Astrocyte (in vitro differentiated cells and primary cell): ENCODE results near the gene ATP8B1. TPM values are rescaled to one million over a fixed set of nuclear protein-coding genes. Genes with fewer than 3 reads are reported as not detected.

ENCODE experiments used
- DNase-seq: peaks from one replicate; pipeline ENCODE4 v3.0.0-alpha.2; 2010; ENCODE audit warnings: low read depth
- FAIRE-seq: peaks from 2 replicates; lab custom pipeline; 2011; peaks lifted over from hg19 to GRCh38; lab: Jason Lieb, UNC
- H2AFZ ChIP-seq: 2 replicates; pipeline ENCODE4 v1.6.0; 2012; ENCODE audit warnings: low read depth, low read length, inconsistent platforms
- H3K27ac ChIP-seq: 2 replicates; pipeline ENCODE4 v1.5.1; 2011; ENCODE audit warnings: low read depth, low read length, inconsistent platforms
- H3K27me3 ChIP-seq: 2 replicates; pipeline ENCODE4 v1.6.0; 2011; ENCODE audit warnings: low read length, inconsistent platforms; ENCODE audit not compliant: insufficient read depth
- H3K36me3 ChIP-seq: 2 replicates; pipeline ENCODE4 v1.5.1; 2011; ENCODE audit warnings: low read length, inconsistent platforms; ENCODE audit not compliant: insufficient read depth
- H3K4me1 ChIP-seq: 2 replicates; pipeline ENCODE4 v1.5.1; 2011; ENCODE audit warnings: low read length, inconsistent platforms; ENCODE audit not compliant: insufficient read depth
- H3K4me2 ChIP-seq: 2 replicates; pipeline ENCODE4 v1.6.0; 2012; ENCODE audit warnings: low read length, inconsistent platforms
- H3K4me3 ChIP-seq: 2 replicates; pipeline ENCODE4 v1.5.1; 2011; ENCODE audit warnings: low read depth, mild to moderate bottlenecking, low read length, inconsistent platforms; ENCODE audit not compliant: insufficient read depth
- H3K79me2 ChIP-seq: 2 replicates; pipeline ENCODE4 v1.6.0; 2012; ENCODE audit warnings: mild to moderate bottlenecking, low read length, inconsistent platforms; ENCODE audit not compliant: insufficient read depth
- H3K9ac ChIP-seq: 2 replicates; pipeline ENCODE4 v1.6.0; 2012; ENCODE audit warnings: mild to moderate bottlenecking, low read length, inconsistent platforms
- H3K9me3 ChIP-seq: 2 replicates; pipeline ENCODE4 v1.5.1; 2012; ENCODE audit warnings: low read depth, mild to moderate bottlenecking, low read length, inconsistent platforms; ENCODE audit not compliant: insufficient read depth
- H4K20me1 ChIP-seq: 2 replicates; pipeline ENCODE4 v1.6.0; 2012; ENCODE audit warnings: low read length, inconsistent platforms; ENCODE audit not compliant: insufficient read depth
- H3K27ac Mint-ChIP-seq: one replicate; pipeline ENCODE4 v1.8.0; 2021; ENCODE audit warnings: mild to moderate bottlenecking, mixed read lengths; ENCODE audit not compliant: unreplicated experiment
- H3K27me3 Mint-ChIP-seq: one replicate; pipeline ENCODE4 v1.8.0; 2021; ENCODE audit warnings: low read depth, mixed read lengths; ENCODE audit not compliant: unreplicated experiment
- H3K36me3 Mint-ChIP-seq: one replicate; pipeline ENCODE4 v1.8.0; 2021; ENCODE audit warnings: low read depth, mixed read lengths; ENCODE audit not compliant: unreplicated experiment
- H3K4me1 Mint-ChIP-seq: one replicate; pipeline ENCODE4 v1.8.0; 2021; ENCODE audit warnings: low read depth, mixed read lengths; ENCODE audit not compliant: unreplicated experiment
- H3K4me3 Mint-ChIP-seq: one replicate; pipeline ENCODE4 v1.8.0; 2021; ENCODE audit warnings: mild to moderate bottlenecking, moderate library complexity, mixed read lengths; ENCODE audit not compliant: unreplicated experiment
- H3K9me3 Mint-ChIP-seq: one replicate; pipeline ENCODE4 v1.8.0; 2021; ENCODE audit warnings: mild to moderate bottlenecking, mixed read lengths; ENCODE audit not compliant: unreplicated experiment
- EZH2 ChIP-seq: IDR thresholded peaks from 2 replicates; pipeline ENCODE4 v1.6.1; 2012; ENCODE audit warnings: mild to moderate bottlenecking, low read length, inconsistent platforms; ENCODE audit not compliant: insufficient read depth
- total RNA-seq: library from RNA; stranded (reverse); gene quantifications from 2 replicates; pipeline ENCODE4 v1.2.1, GENCODE V29; 2021
- TF ChIP-seq, protein P1 (sequence below): IDR thresholded peaks from 2 replicates; pipeline ENCODE4 v1.5.1; 2011; ENCODE audit warnings: low read depth, mild to moderate bottlenecking, inconsistent platforms, low read length, moderate library complexity; ENCODE audit not compliant: insufficient read depth

The ATP8B1 gene
- total RNA-seq, 1 donor from 2014 or later = 10.4 TPM

DNA sequence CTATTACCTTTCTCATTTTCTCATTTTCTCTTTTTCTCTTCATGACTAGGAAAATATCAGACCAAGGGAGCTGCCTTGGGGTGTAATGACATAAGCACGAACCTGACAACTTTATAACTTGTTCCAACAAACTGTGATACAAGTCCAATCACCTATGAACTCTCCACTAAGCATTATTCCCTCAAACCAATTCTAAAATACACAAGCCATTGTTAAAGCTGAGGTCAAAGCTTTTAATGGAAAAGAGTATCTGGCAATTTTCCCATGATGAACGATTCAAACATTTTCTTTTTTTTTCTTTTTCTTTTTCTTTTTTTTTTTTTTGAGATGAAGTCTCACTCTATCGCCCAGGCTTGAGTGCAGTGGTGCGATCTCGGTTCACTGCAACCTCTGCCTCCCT lies 133.1 kb downstream of the ATP8B1 start:
- FAIRE-seq = no peak
- no peak for TF ChIP-seq EZH2
- TF ChIP-seq, protein P1, sequence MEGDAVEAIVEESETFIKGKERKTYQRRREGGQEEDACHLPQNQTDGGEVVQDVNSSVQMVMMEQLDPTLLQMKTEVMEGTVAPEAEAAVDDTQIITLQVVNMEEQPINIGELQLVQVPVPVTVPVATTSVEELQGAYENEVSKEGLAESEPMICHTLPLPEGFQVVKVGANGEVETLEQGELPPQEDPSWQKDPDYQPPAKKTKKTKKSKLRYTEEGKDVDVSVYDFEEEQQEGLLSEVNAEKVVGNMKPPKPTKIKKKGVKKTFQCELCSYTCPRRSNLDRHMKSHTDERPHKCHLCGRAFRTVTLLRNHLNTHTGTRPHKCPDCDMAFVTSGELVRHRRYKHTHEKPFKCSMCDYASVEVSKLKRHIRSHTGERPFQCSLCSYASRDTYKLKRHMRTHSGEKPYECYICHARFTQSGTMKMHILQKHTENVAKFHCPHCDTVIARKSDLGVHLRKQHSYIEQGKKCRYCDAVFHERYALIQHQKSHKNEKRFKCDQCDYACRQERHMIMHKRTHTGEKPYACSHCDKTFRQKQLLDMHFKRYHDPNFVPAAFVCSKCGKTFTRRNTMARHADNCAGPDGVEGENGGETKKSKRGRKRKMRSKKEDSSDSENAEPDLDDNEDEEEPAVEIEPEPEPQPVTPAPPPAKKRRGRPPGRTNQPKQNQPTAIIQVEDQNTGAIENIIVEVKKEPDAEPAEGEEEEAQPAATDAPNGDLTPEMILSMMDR = no peak
- peaks cover 27% of the 10 kb centered on the region for H3K79me2 ChIP-seq
- Mint-ChIP-seq H3K4me3 (no peak overlapping the region), H3K27ac (no peak overlapping the region), H3K36me3 (peaks cover 7% of the 10 kb centered on the region), H3K4me1 (peaks cover 5% of the 10 kb centered on the region), H3K9me3 (peaks cover 5% of the 10 kb centered on the region), H3K27me3 (no peaks in the 10 kb centered on the region)
- no peaks in the 10 kb centered on the region for H4K20me1 ChIP-seq
- no peaks in the 10 kb centered on the region for H3K27me3 ChIP-seq
- H3K9me3 ChIP-seq = peaks cover 2% of the 10 kb centered on the region
- H3K4me3 ChIP-seq = no peak overlapping the region
- H3K9ac ChIP-seq = no peak overlapping the region
- no peak for DNase-seq
- no peak overlapping the region for H3K4me2 ChIP-seq
- H3K27ac ChIP-seq = no peak overlapping the region
- H3K36me3 ChIP-seq = peaks cover 51% of the 10 kb centered on the region
- no peak overlapping the region for H2AFZ ChIP-seq
- no peaks in the 10 kb centered on the region for H3K4me1 ChIP-seq

DNA sequence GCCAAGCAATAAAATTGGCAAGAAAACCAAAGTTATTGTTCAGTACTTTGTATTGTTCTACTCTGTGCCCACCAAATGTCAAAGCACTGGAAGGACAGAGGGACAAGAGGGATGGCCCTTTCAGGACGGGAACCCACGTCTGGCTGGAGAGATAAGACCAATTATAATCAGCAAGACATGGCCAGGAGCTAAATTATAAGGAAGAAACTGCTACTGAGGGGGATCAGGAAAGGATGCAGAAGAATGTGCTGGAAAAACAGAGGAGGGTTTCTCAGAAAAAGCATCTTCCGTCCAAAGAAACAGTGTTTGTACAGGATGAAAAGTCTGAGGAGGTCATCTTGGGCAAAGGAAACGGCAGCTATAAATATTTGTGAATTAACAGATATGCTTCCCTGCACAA lies 135.1 kb downstream of the ATP8B1 start:
- no peak overlapping the region for H3K27ac ChIP-seq
- H3K9ac ChIP-seq = no peak overlapping the region
- peaks cover 34% of the 10 kb centered on the region for H3K79me2 ChIP-seq
- TF ChIP-seq, protein P1 = no peak
- TF ChIP-seq EZH2 = no peak
- no peak overlapping the region for H3K4me3 ChIP-seq
- peaks cover 5% of the 10 kb centered on the region for H3K4me1 Mint-ChIP-seq
- no peaks in the 10 kb centered on the region for H3K27me3 ChIP-seq
- no peak overlapping the region for H3K4me3 Mint-ChIP-seq
- H3K4me1 ChIP-seq = no peaks in the 10 kb centered on the region
- no peak overlapping the region for H3K27ac Mint-ChIP-seq
- H3K36me3 Mint-ChIP-seq = peaks cover 9% of the 10 kb centered on the region
- peaks cover 1% of the 10 kb centered on the region for H3K9me3 ChIP-seq
- H3K27me3 Mint-ChIP-seq = no peaks in the 10 kb centered on the region
- H3K4me2 ChIP-seq = no peak overlapping the region
- no peak for FAIRE-seq
- H3K9me3 Mint-ChIP-seq = peaks cover 3% of the 10 kb centered on the region
- peaks cover 48% of the 10 kb centered on the region for H3K36me3 ChIP-seq
- no peak overlapping the region for H2AFZ ChIP-seq
- H4K20me1 ChIP-seq = no peaks in the 10 kb centered on the region
- no peak for DNase-seq

DNA sequence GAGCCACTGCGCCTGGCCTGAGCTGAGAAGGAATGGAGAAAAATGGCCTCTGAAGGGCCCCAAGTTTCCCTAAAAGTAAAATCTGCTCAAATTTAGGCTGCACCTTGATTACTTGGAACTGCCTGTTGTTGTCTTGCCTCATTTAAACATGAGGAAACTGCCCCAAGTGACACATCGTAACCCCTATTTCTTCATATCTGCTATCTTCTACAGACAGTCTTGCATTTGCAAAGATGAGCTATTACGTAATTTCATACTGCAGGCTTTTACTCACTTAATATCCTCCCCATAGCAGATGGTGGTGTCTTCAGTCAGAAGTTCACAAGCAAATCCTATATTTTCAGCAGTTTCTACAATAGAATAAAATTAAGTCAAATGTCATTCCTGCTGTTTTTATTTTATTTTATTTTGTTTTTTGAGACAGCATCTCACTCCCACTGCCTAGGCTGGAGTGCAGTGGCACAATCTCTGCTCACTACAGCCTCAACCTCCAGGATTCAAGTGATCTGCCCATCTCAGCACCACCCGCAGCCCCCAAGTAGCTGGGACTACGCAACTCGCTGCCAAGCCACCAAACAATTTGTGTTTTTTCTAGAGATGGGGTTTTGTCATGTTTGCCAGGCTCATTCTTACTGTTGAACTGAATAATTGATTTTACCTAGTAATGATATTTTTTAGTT lies 136.2 kb downstream of the ATP8B1 start:
- H3K4me3 Mint-ChIP-seq = no peak overlapping the region
- Histone ChIP-seq H3K4me2 (no peak overlapping the region), H3K9ac (no peak overlapping the region), H3K9me3 (no peaks in the 10 kb centered on the region), H3K27me3 (no peaks in the 10 kb centered on the region), H2AFZ (no peak overlapping the region), H3K4me1 (no peaks in the 10 kb centered on the region), H3K4me3 (no peak overlapping the region), H3K79me2 (peaks cover 33% of the 10 kb centered on the region), H3K27ac (no peak overlapping the region), H3K36me3 (peaks cover 54% of the 10 kb centered on the region), H4K20me1 (no peaks in the 10 kb centered on the region)
- DNase-seq = no peak
- peaks cover 6% of the 10 kb centered on the region for H3K36me3 Mint-ChIP-seq
- peaks cover 5% of the 10 kb centered on the region for H3K4me1 Mint-ChIP-seq
- no peak for FAIRE-seq
- H3K27ac Mint-ChIP-seq = no peak overlapping the region
- no peaks in the 10 kb centered on the region for H3K9me3 Mint-ChIP-seq
- H3K27me3 Mint-ChIP-seq = no peaks in the 10 kb centered on the region
- TF ChIP-seq, protein P1 = no peak
- TF ChIP-seq EZH2 = no peak
